SU-DHL-6 (cell line): ENCODE data around the gene DNAAF1.

Experiments used
- EZH2phosphoT487 ChIP-seq: fragments of 200-600 bp; sonication (generic), shearing (Covaris generic); conservative IDR thresholded peaks from 2 replicates; pipeline ENCODE4 v1.6.1; 2018; ENCODE audit warnings: mild to moderate bottlenecking, antibody characterized with exemption, low read length, moderate library complexity, mixed read lengths
- TF ChIP-seq, protein P1 (sequence below): fragments of 200-600 bp; sonication (generic); IDR thresholded peaks from one replicate; pipeline ENCODE4 v1.5.1; 2017; ENCODE audit warnings: antibody characterized with exemption, mild to moderate bottlenecking, low read length, moderate library complexity; ENCODE audit not compliant: insufficient read depth, poor library complexity, severe bottlenecking

DNA sequence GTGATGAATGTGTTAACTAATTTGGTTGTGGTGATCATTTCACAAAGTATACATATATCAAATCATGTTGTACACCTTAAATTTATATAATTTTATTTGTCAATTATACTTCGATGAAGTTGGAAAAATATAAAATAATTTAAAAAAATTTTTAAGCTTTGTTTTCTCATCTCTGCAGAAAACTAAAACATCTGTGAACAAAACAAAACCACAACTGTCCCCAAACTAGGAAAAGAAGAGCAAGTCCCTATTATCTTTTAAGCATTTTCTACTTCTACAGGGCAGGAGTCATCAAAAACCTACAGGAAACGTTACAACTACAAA lies 6.6 kb upstream of the DNAAF1 start:
- TF ChIP-seq, protein P1, sequence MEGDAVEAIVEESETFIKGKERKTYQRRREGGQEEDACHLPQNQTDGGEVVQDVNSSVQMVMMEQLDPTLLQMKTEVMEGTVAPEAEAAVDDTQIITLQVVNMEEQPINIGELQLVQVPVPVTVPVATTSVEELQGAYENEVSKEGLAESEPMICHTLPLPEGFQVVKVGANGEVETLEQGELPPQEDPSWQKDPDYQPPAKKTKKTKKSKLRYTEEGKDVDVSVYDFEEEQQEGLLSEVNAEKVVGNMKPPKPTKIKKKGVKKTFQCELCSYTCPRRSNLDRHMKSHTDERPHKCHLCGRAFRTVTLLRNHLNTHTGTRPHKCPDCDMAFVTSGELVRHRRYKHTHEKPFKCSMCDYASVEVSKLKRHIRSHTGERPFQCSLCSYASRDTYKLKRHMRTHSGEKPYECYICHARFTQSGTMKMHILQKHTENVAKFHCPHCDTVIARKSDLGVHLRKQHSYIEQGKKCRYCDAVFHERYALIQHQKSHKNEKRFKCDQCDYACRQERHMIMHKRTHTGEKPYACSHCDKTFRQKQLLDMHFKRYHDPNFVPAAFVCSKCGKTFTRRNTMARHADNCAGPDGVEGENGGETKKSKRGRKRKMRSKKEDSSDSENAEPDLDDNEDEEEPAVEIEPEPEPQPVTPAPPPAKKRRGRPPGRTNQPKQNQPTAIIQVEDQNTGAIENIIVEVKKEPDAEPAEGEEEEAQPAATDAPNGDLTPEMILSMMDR = no peak
- TF ChIP-seq EZH2phosphoT487 = no peak
